SU-DHL-6 (cell line): ENCODE results near the gene SLC8B1.

Experiments used
- EZH2phosphoT487 ChIP-seq: fragments of 200-600 bp; sonication (generic), shearing (Covaris generic); conservative IDR thresholded peaks from 2 replicates; pipeline ENCODE4 v1.6.1; 2018; ENCODE audit warnings: mild to moderate bottlenecking, antibody characterized with exemption, low read length, moderate library complexity, mixed read lengths
- TF ChIP-seq, protein P1 (sequence below): fragments of 200-600 bp; sonication (generic); IDR thresholded peaks from one replicate; pipeline ENCODE4 v1.5.1; 2017; ENCODE audit warnings: antibody characterized with exemption, mild to moderate bottlenecking, low read length, moderate library complexity; ENCODE audit not compliant: insufficient read depth, poor library complexity, severe bottlenecking

DNA sequence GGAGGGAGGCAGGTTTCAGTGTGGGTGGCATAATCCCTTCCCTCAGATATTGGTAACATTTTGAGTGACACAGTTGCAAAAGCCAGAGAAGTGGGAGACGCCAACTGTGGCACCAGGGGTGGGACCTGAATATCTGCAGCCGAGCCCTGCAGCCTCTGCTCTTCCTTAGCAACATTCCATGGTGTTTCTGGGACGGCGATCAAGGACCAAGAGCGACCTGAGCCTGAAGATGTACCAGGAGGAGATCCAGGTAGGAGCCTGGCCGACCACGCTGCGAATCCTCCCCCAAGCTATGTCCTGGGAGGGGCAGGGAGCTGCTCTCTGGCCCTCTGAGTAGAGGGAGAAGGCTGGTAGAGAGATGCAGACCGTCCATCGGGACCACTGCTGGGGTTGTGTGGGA, 41.8 kb downstream of the SLC8B1 start:
- TF ChIP-seq, protein P1, sequence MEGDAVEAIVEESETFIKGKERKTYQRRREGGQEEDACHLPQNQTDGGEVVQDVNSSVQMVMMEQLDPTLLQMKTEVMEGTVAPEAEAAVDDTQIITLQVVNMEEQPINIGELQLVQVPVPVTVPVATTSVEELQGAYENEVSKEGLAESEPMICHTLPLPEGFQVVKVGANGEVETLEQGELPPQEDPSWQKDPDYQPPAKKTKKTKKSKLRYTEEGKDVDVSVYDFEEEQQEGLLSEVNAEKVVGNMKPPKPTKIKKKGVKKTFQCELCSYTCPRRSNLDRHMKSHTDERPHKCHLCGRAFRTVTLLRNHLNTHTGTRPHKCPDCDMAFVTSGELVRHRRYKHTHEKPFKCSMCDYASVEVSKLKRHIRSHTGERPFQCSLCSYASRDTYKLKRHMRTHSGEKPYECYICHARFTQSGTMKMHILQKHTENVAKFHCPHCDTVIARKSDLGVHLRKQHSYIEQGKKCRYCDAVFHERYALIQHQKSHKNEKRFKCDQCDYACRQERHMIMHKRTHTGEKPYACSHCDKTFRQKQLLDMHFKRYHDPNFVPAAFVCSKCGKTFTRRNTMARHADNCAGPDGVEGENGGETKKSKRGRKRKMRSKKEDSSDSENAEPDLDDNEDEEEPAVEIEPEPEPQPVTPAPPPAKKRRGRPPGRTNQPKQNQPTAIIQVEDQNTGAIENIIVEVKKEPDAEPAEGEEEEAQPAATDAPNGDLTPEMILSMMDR = no peak
- no peak for TF ChIP-seq EZH2phosphoT487
